CD4-positive, alpha-beta T cell treated with Interferon gamma for 1 hour (primary cell): ENCODE measurements around the gene ULBP3.
"Not testable (repeated sequence)": the region's sequence is repeated elsewhere in the genome, so short reads cannot be mapped to it uniquely, and the experiment has no call there.

Experiments used
- DNase-seq: peaks from one replicate; pipeline ENCODE4 v3.0.0-alpha.2; 2020

Gene ULBP3

DNA sequence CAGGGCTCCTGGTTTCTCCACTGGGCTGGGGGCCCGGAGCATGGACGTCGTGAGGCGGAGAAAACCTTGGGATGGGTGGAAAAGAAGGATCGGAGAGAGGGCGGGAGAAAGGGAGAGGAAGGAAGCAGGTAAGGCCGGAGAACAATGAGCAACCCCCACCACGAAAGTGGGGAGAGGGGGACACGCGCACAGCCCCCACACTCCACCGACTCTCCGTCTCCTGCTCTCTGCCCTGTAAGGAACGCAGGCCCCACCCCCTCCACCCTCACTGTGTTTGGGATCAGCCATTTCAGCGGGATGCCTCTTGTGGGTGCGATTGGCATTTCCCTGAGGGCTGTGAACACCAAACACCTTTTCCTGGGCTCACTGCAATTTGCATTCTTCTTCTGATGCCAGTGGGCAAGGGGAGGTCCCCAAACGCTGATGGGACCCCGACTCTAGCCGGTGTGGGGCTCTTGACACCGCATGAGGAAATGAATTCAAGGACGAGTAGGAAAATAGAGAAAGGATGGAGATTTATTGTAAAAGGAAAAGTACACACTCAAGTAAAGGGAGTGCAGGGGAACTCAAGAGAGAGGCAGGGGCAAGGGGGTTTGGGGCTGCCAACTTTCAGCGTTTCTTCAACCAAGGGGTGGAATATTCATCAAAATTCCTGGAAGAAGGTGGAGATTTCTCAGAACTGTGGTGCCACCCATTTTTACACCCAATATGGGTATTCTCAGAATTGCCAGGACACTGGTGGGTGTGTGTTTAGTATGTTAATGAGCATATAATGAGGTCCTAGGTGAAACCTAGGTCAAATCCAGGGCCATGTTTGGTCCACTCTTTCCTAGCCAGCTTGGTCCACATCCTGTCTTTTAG, 30.5 kb downstream of the ULBP3 start:
- no peak for DNase-seq

GRCh38 chr6:150037526-150038201, 31.3 kb downstream of the ULBP3 start:
- DNase-seq, result no peak

DNA sequence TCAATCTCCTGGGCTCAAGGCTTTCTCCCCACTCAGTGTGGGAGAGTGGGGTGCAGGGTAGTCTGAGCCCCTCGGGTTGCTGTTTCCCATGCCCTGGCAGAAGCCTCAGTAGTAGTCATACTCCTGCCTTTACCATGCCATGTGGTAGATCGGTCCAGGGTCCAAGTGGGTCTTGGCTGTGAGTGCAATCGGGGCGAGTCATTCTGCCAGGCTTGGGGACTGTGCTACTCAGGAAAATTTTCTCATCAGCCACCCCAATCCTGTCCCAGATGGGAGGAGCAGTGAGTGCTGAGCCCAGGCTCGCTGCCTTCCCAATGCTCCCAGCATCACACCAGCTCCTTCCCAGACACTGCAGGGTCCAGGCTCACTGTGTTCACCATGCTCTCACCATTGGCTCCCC, 32.8 kb downstream of the ULBP3 start:
- DNase-seq, result no peak

DNA sequence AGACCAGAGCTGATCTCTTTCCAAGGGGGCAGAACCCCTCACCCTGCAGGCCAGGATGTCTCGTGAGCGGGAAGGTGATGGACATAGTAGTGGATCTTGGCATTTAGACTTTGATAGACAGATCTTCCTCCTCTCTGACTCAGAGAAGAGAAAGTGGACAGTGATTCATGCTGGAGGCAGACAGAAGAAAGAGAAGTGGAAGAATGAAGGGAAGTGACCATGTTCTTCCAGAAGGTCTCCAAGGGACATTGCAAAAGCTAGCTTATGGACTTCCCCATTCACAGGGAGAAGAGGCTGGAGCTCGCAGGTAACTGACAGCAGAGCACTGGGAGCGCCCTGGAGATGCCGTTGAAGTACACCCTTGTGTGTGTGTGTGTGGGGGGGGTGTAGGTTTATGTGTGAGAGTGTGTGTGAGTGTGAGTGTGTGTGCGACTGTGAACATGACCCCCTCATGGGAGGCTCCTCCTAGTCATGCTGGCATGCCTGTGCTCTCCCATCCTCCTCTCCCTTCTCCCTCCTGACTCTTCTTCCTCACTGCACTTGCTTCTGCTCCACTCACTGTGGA, 35.6 kb downstream of the ULBP3 start:
- DNase-seq, result no peak

- DNase-seq, result no peak
Measured at GRCh38 chr6:150032598-150032997, 36.3 kb downstream of the ULBP3 start.

GRCh38 chr6:150030611-150031010, 38.3 kb downstream of the ULBP3 start:
- no peak for DNase-seq

- DNase-seq, result no peak
Measured at GRCh38 chr6:150029749-150030148, 39.2 kb downstream of the ULBP3 start.

GRCh38 chr6:150029276-150029675, 39.6 kb downstream of the ULBP3 start:
- DNase-seq, result no peak

DNA sequence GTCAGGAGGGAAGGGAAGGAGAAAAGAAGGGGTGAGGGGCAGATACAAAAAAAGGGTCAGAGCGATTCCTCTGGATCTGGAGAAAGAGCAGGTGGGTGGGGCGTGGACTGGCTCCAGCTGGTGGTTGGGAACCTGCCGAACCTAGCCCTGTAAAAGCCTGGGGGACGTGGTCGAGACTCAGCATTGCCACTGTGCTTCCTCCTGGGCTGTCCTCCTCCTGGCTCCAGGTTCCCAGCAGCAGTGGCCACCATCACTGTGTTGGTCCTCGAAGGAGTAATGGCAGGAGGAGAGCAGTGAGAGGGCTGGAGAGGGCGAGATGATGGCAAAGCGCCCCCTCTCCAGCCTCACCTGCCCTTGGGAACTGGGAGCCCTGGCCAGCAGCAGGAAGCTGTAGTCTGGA, 40.1 kb downstream of the ULBP3 start:
- no peak for DNase-seq

- no peak for DNase-seq
Measured at GRCh38 chr6:150027806-150028565, 40.9 kb downstream of the ULBP3 start.

GRCh38 chr6:150026976-150027805, 41.7 kb downstream of the ULBP3 start:
- DNase-seq, result no peak

GRCh38 chr6:150025201-150025917, 43.6 kb downstream of the ULBP3 start, which contains the start of gene RAET1L:
TSS of gene RAET1L (minus strand) at chr6:150025532. CDS start at chr6:150025471, 61 bp downstream.
- DNase-seq, result no peak

- DNase-seq, result no peak
Measured at GRCh38 chr6:150024646-150025155, 44.2 kb downstream of the ULBP3 start.

GRCh38 chr6:150024021-150024420, 44.9 kb downstream of the ULBP3 start:
- not testable (repeated sequence) for DNase-seq

DNA sequence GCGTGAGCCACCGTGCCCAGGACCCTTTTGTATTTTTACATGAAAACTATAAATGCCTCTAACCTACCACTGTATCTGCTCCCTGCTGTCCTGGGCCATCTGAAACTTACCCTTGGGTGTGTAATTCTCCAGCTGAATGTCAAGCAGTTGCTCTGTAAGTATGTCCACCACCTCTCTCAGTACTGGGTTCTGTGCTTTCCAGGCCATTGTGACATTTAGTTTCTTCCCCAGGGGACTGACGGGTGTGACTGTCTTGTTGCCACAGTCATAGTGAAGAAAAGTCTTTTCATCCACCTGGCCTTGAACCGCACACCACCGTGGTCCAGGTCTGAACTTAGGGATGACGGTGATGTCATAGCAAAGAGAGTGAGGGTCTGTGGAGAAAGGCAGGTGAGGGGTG, 47.1 kb downstream of the ULBP3 start:
- not testable (repeated sequence) for DNase-seq

DNA sequence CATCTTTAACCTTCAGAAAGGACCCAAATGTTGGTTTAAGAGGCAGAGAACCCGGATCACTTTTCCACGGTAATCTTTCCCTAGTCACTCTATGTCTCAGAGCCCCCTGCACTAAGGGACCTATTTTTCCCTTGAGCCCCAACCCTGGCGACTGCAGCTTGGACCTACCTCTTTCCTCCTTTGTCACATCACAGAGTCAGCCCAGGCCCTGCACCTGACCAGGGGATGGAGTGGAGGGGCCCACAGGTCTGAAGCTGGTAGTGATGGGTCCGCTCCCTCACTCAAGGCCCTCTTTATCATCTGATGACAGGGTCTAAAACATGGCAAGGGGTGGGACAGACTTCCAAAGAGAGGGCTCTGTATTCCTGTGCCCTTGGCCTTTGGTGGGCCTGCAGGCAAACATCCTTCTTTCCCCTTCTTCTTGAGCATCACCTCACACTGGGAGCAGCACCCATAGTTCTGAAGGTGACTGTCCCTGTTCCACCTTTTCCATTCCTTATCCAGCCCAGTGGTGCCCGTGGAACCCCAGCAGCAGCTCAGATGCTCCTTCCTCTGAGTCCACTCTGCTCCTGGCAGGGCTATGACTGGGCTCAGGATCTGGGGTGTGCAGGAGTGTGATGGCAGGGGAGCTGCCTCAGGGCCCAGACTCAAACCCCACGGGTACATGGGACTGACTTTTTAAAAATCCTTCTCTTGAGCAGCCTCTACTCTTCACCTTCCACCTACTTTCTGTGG, 49.9 kb downstream of the ULBP3 start:
- no peak for DNase-seq

- not testable (repeated sequence) for DNase-seq
Measured at GRCh38 chr6:150017186-150017521, 51.8 kb downstream of the ULBP3 start.

- peak; percentile 31 for DNase-seq
Measured at GRCh38 chr6:150016324-150017185, 52.4 kb downstream of the ULBP3 start.

DNA sequence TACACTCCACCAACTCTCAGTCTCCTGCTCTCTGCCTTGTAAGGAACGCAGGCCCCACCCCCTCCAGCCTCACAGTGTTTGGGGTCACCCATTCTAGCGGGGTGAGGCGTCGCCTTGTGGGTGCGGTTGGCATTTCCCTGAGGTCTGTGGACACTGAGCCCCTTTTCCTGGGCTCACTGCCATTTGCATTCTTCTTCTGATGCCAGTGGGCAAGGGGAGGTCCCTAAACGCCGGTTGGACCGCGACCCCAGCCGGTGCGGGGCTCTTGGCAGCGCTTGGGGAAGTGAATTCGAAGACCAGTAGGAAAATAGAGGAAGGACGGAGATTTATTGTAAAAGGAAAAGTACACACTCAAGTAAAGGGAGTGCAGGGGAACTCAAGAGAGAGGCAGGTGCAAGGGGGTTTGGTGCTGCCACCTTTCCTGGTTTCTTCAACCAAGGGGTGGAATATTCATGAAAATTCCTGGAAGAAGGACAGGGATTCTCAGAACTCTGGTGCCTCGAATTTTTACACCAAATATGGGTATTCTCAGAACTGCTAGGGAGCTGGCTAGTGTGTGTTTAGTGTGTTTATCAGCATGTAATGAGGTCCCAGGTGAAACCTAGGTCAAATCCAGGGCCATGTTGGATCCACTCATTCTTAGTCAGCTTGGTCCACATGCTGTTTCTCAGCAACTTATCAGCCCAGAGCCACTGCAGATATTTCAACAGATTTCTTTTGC, 53.5 kb downstream of the ULBP3 start:
- DNase-seq, result peak; percentile 31
